GM19043 (cell line): Measurements from ENCODE around the gene FMC1.

Experiments used
- ATAC-seq: cut with Tn5 transposase; IDR thresholded peaks from one replicate; pipeline ENCODE4 v1.9.1; 2021; ENCODE audit warnings: low read depth; ENCODE audit not compliant: unreplicated experiment

FMC1 gene

GRCh38 chr7:139370943-139371313 lies 29.8 kb downstream of the FMC1 start:
- no peak for ATAC-seq

- ATAC-seq: no peak
Measured at GRCh38 chr7:139374246-139374645, 33.1 kb downstream of the FMC1 start.

- no peak for ATAC-seq
Measured at GRCh38 chr7:139382439-139382838, 41.3 kb downstream of the FMC1 start.

- ATAC-seq: no peak
Measured at GRCh38 chr7:139384611-139385010, 43.5 kb downstream of the FMC1 start.

- ATAC-seq: no peak
Measured at GRCh38 chr7:139387594-139387993, 46.5 kb downstream of the FMC1 start.

- ATAC-seq: no peak
Measured at GRCh38 chr7:139389091-139389490, 48.0 kb downstream of the FMC1 start.

GRCh38 chr7:139389774-139390173 lies 48.6 kb downstream of the FMC1 start:
- no peak for ATAC-seq

- ATAC-seq: no peak
Measured at GRCh38 chr7:139393621-139394211, 52.6 kb downstream of the FMC1 start.

- ATAC-seq: no peak
Measured at GRCh38 chr7:139394540-139394939, 53.4 kb downstream of the FMC1 start.
